CD4-positive, alpha-beta T cell (primary cell): ENCODE measurements around the gene CISH. TPM values are rescaled to one million over a fixed set of nuclear protein-coding genes. Genes with fewer than 3 reads are reported as not detected.

Source experiments
- ATAC-seq: fragments of 200-7000 bp; cut with Tn5 transposase; one replicate; pipeline ENCODE4 v1.10.0; 2022; ENCODE audit warnings: mild to moderate bottlenecking; ENCODE audit not compliant: poor library complexity
- CTCF ChIA-PET: fragments of 350-600 bp; sonication (Branson Sonifier 250); formaldehyde crosslinking; loops from one replicate; lab custom pipeline; 2021; ENCODE audit warnings: antibody characterized with exemption, inconsistent platforms; lab: Charles Lee
- POLR2A ChIA-PET: fragments of 350-600 bp; sonication (Branson Sonifier 250); formaldehyde crosslinking; loops from one replicate; lab custom pipeline; 2021; ENCODE audit warnings: antibody characterized with exemption, inconsistent platforms; lab: Charles Lee
- DNase-seq, 14 experiments: peaks; one replicate each; pipeline ENCODE4 v3.0.0-alpha.2; 2013 to 2020; ENCODE audit warnings: mixed read lengths in 2 of 14
- H3K27ac ChIP-seq, 2 donors: one replicate each; pipeline versions ENCODE4 v1.5.1 to v1.7.0; 2013; ENCODE audit warnings: low read length in 2 of 2, low read depth in 1 of 2, mild to moderate bottlenecking in 1 of 2
- H3K27me3 ChIP-seq, 2 experiments: 1 replicate in 1 of 2; 2 replicates in 1 of 2; pipeline versions ENCODE4 v1.6.1 to v1.7.0; 2013; ENCODE audit warnings: low read length in 2 of 2, control low read depth in 1 of 2, mild to moderate bottlenecking in 1 of 2, moderate library complexity in 1 of 2; ENCODE audit not compliant: insufficient read depth in 2 of 2, control insufficient read depth in 1 of 2
- H3K36me3 ChIP-seq: one replicate; pipeline ENCODE4 v1.6.1; 2013; ENCODE audit warnings: low read length, control low read depth; ENCODE audit not compliant: insufficient read depth
- H3K4me1 ChIP-seq: one replicate; pipeline ENCODE4 v1.6.1; 2013; ENCODE audit warnings: low read length, control low read depth; ENCODE audit not compliant: insufficient read depth
- H3K4me3 ChIP-seq: one replicate; pipeline ENCODE4 v1.5.1; 2013; ENCODE audit warnings: mild to moderate bottlenecking, low read length, moderate library complexity
- H3K9me3 ChIP-seq, 2 experiments: 1 replicate in 1 of 2; 2 replicates in 1 of 2; pipeline versions ENCODE4 v1.6.1 to v1.7.0; 2013; ENCODE audit warnings: low read length in 2 of 2, mild to moderate bottlenecking in 2 of 2, control low read depth in 1 of 2, moderate library complexity in 1 of 2; ENCODE audit not compliant: control insufficient read depth in 1 of 2, insufficient read depth in 1 of 2
- H3K27ac Mint-ChIP-seq: one replicate; pipeline ENCODE4 v1.8.0; 2020; ENCODE audit warnings: mixed read lengths
- H3K27me3 Mint-ChIP-seq: one replicate; pipeline ENCODE4 v1.8.0; 2021; ENCODE audit warnings: mixed read lengths
- H3K36me3 Mint-ChIP-seq: one replicate; pipeline ENCODE4 v1.8.0; 2021; ENCODE audit warnings: low read depth, mixed read lengths
- H3K4me1 Mint-ChIP-seq: one replicate; pipeline ENCODE4 v1.8.0; 2021; ENCODE audit warnings: low read depth, mixed read lengths
- H3K4me3 Mint-ChIP-seq: one replicate; pipeline ENCODE4 v1.8.0; 2020; ENCODE audit warnings: mild to moderate bottlenecking, mixed read lengths
- H3K9me3 Mint-ChIP-seq: one replicate; pipeline ENCODE4 v1.8.0; 2020; ENCODE audit warnings: mixed read lengths
- CTCF ChIP-seq: fragments of 200-600 bp; IDR thresholded peaks from one replicate; pipeline ENCODE4 v1.8.0; 2022; ENCODE audit warnings: antibody characterized with exemption, mild to moderate bottlenecking
- intact Hi-C, 2 experiments: fragments of 100-400 bp; cut with DNase I in 1 of 2; cut with micrococcal nuclease in 1 of 2; formaldehyde crosslinking; loops; one replicate each; pipeline versions ENCODE4 v1.15.1 to v1.9.0; 2023 to 2025; cut with DNase I, micrococcal nuclease
- total RNA-seq, 174 experiments: library from RNA in 2 of 174; stranded (reverse) in 2 of 174; gene quantifications; one replicate each; pipeline ENCODE4 v1.2.3 and lab custom pipeline; 2021 to 2026

The CISH gene
- total RNA-seq, 2 experiments from 2014 or later, result 3.5 to 3.7 TPM

DNA sequence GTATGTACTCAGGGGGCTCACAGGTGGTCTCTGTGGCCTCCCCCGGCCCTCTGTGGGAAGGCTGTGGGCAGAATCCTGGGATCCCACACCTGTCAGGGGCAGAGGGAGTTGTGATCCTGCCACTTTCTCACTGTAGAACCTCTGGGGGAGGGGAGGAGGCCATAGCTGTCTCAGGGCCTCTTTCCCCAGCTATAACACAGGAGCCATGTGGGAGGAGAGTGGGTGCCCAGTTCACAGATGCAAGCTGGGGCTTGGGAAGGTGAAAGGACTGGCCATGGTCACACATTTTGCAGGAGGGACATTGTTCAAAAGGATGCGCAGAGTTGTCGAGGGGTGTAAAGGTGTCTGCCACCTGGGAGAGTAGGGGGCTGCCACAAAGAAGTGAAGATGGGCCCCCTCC lies 17.0 kb upstream of the CISH start:
- DNase-seq, result no peak
- Histone ChIP-seq H3K27ac (no peak overlapping the region), H3K36me3 (peaks cover 19% of the 10 kb centered on the region), H3K4me1 (peaks cover 99% of the 10 kb centered on the region), H3K4me3 (no peak overlapping the region), H3K27me3 (no peaks in the 10 kb centered on the region), H3K9me3 (no peaks in the 10 kb centered on the region)
- Mint-ChIP-seq H3K4me1 (peaks cover 89% of the 10 kb centered on the region), H3K36me3 (peaks cover 22% of the 10 kb centered on the region), H3K4me3 (no peak overlapping the region), H3K27ac (peak overlapping the region; percentile 70), H3K27me3 (no peaks in the 10 kb centered on the region), H3K9me3 (no peaks in the 10 kb centered on the region)
- intact Hi-C loops, result no loop called here
- no peak for TF ChIP-seq CTCF
- ATAC-seq, result no peak
- POLR2A ChIA-PET, result interaction anchor here (3.4 kb wide), 1 partner anchor 10 kb away, joined by 10 read pairs; no protein-coding TSS in a partner anchor
- CTCF ChIA-PET, result interaction anchor here (1.5 to 2.4 kb wide), 2 partner anchors 13 to 24 kb away, joined by 6 to 8 read pairs; no protein-coding TSS in a partner anchor

GRCh38 chr3:50627407-50628051 lies 16.0 kb upstream of the CISH start:
- H3K27ac ChIP-seq, result no peak overlapping the region
- peaks cover 99% of the 10 kb centered on the region for H3K4me1 ChIP-seq
- Mint-ChIP-seq H3K4me1 (peaks cover 89% of the 10 kb centered on the region), H3K36me3 (peaks cover 16% of the 10 kb centered on the region), H3K9me3 (no peaks in the 10 kb centered on the region), H3K27ac (peak overlapping the region; percentile 70), H3K27me3 (no peaks in the 10 kb centered on the region), H3K4me3 (no peak overlapping the region)
- no peaks in the 10 kb centered on the region for H3K27me3 ChIP-seq
- intact Hi-C loops, result no loop called here
- no peak overlapping the region for H3K4me3 ChIP-seq
- POLR2A ChIA-PET, result interaction anchor here (3.4 kb wide), 1 partner anchor 9 kb away, joined by 10 read pairs; no protein-coding TSS in a partner anchor
- ATAC-seq (peak; percentile 13), DNase-seq (peak in 2 of 14 experiments; percentile 64 to 78)
- H3K36me3 ChIP-seq, result peaks cover 26% of the 10 kb centered on the region
- no peak for TF ChIP-seq CTCF
- CTCF ChIA-PET, result interaction anchor here (1.5 to 2.4 kb wide), 2 partner anchors 12 to 25 kb away, joined by 6 to 8 read pairs; no protein-coding TSS in a partner anchor
- H3K9me3 ChIP-seq, result no peaks in the 10 kb centered on the region

DNA sequence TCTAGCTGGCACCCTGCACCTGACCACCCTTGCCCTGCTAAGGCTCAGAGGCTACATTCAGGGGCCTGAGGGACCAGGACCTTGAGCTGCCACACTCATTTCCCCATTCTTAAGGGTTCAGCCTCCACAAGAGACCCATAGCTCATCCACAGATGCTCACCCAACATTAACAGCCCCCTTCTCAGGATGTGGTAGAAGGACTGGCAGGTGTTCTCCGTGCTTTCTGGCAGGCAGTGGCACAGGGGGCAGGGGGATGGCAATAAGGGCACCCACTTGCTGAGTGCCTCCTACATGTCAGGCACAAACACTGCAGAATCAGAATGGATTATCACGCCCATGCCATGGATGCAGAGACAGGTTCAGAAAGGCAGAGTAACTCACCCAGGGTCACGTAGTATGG lies 14.8 kb upstream of the CISH start:
- H3K4me1 ChIP-seq, result peaks cover 99% of the 10 kb centered on the region
- intact Hi-C loops, result no loop called here
- no peak overlapping the region for H3K27ac ChIP-seq
- H3K4me3 ChIP-seq, result no peak overlapping the region
- no peak for TF ChIP-seq CTCF
- DNase-seq (no peak), ATAC-seq (no peak)
- POLR2A ChIA-PET, result interaction anchor here (1.5 kb wide), 1 partner anchor 10 kb away, joined by 4 read pairs; no protein-coding TSS in a partner anchor
- H3K36me3 ChIP-seq, result peaks cover 30% of the 10 kb centered on the region
- H3K27me3 Mint-ChIP-seq, result no peaks in the 10 kb centered on the region
- no peaks in the 10 kb centered on the region for H3K9me3 ChIP-seq
- peaks cover 83% of the 10 kb centered on the region for H3K4me1 Mint-ChIP-seq
- CTCF ChIA-PET, result interaction anchor here (0.7 kb wide), 2 partner anchors 87 to 821 kb away, joined by 3 to 6 read pairs; no protein-coding TSS in a partner anchor
- H3K27me3 ChIP-seq, result no peaks in the 10 kb centered on the region
- H3K4me3 Mint-ChIP-seq, result no peak overlapping the region
- no peaks in the 10 kb centered on the region for H3K9me3 Mint-ChIP-seq
- peaks cover 13% of the 10 kb centered on the region for H3K36me3 Mint-ChIP-seq
- H3K27ac Mint-ChIP-seq, result no peak overlapping the region
